ENCODE results near the gene OR11H1. TPM values are rescaled to one million over a fixed set of nuclear protein-coding genes. Genes with fewer than 3 reads are reported as not detected.
"Not testable (repeated sequence)": the region's sequence is repeated elsewhere in the genome, so short reads cannot be mapped to it uniquely, and the experiment has no call there.

OR11H1 gene, protein sequence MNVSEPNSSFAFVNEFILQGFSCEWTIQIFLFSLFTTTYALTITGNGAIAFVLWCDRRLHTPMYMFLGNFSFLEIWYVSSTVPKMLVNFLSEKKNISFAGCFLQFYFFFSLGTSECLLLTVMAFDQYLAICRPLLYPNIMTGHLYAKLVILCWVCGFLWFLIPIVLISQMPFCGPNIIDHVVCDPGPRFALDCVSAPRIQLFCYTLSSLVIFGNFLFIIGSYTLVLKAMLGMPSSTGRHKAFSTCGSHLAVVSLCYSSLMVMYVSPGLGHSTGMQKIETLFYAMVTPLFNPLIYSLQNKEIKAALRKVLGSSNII
- total RNA-seq (2014; rRNA removed; shearing (Covaris generic)): not detected in 2 replicates

DNA sequence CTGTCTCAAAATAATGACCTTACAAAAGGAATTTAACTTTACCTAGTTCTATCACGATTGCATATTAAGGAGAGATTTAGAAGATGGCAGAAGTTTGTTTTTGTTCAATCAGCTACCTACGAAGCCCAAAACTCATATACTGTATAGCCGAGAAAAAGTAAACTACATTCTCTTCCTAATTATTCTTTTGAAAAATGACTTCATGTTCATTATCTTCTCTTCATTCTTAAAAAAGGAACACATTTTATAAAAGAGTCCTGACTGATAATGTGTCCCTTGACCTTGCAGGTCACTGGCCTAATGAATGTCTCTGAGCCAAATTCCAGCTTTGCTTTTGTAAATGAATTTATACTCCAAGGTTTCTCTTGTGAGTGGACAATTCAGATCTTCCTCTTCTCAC lies at the start of gene OR11H1:
OR11H1 (plus strand) TSS at position 301 of the 400 bp plus-strand sequence; CDS start at position 301, 0 bp downstream.
- DNase-seq (ENCODE audit: low read depth): not testable (repeated sequence)

DNA sequence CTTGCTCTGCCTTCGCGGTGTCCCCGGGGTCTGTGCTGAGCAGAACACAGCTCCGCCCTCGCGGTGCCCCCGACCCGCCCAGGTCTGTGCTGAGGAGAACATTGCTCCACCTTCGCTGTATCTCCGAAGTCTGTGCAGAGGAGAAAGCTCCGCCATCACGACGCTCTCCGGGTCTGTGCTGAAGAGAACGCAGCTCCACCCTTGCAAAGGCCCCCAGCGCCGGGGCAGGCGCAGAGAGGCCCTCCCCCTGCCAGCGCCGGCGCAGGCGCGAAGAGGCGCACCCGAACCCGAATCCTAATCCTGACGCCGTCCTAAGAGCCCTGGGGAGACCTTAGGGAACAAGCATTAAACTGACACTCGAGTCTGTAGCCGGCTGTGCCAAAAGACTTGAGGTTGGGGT lies 18.0 kb upstream of the OR11H1 start:
- not testable (repeated sequence) for DNase-seq (ENCODE audit: low read depth)

GRCh38 chr22:15515896-15516295 lies 12.1 kb upstream of the OR11H1 start:
- not testable (repeated sequence) for DNase-seq (ENCODE audit: low read depth)

GRCh38 chr22:15553767-15554166 lies 25.8 kb downstream of the OR11H1 start:
- DNase-seq (ENCODE audit: low read depth): not testable (repeated sequence)

DNA sequence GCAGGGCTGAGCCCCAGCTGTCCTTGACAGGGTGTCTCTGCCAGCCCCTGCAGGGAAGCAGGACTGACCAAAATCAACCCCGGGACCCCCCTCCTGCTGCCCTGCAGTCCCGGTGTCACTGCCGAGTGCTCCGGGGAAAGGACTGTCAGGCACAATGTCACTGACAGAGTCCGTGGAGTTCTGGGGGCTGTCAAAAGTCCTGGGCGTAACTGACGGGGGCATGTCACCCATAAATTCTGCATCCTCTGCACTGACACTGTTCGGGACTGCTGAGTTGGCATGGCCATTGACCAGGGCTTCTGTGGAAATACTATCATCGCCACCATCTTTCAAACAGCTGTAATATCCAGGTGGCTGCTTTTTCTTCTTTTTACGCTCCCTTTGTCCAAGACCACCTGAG lies 35.5 kb downstream of the OR11H1 start:
- DNase-seq (ENCODE audit: low read depth): not testable (repeated sequence)

GRCh38 chr22:15565063-15565462 lies 37.1 kb downstream of the OR11H1 start:
- DNase-seq (ENCODE audit: low read depth): not testable (repeated sequence)

Other genes with a start within 250 kb of the OR11H1 start
- gene POTEH, start 161.8 kb downstream of the OR11H1 start, total RNA-seq (2014; rRNA removed; shearing (Covaris generic)): not detected in 2 replicates